Liver (tissue), 9 donors: ENCODE results near the gene KLF3. TPM values are rescaled to one million over a fixed set of nuclear protein-coding genes. Genes with fewer than 3 reads are reported as not detected.

Experiments used
- DNase-seq: peaks from one replicate; pipeline ENCODE4 v3.0.0-alpha.2; 2017; ENCODE audit warnings: low spot score
- H3K27ac ChIP-seq, 2 donors: one replicate each; pipeline ENCODE4 v1.7.0; 2013; ENCODE audit warnings: inconsistent platforms in 2 of 2, low read length in 2 of 2, control low read depth in 1 of 2, low read depth in 1 of 2, mild to moderate bottlenecking in 1 of 2
- H3K27me3 ChIP-seq, 4 donors: one replicate each; pipeline versions ENCODE4 v1.6.1 to v1.7.0; 2013; ENCODE audit warnings: low read length in 3 of 4, inconsistent platforms in 1 of 4, mild to moderate bottlenecking in 1 of 4, moderate library complexity in 1 of 4; ENCODE audit not compliant: control insufficient read depth in 4 of 4, insufficient read depth in 4 of 4
- H3K36me3 ChIP-seq, 4 donors: one replicate each; pipeline versions ENCODE4 v1.6.1 to v1.7.0; 2013; ENCODE audit warnings: low read length in 3 of 4, mild to moderate bottlenecking in 3 of 4, low read depth in 1 of 4, moderate library complexity in 1 of 4; ENCODE audit not compliant: control insufficient read depth in 4 of 4, insufficient read depth in 3 of 4
- H3K4me1 ChIP-seq, 4 donors: one replicate each; pipeline versions ENCODE4 v1.6.1 to v1.7.0; 2013; ENCODE audit warnings: low read length in 3 of 4, mild to moderate bottlenecking in 3 of 4, moderate library complexity in 1 of 4; ENCODE audit not compliant: control insufficient read depth in 4 of 4, insufficient read depth in 4 of 4
- H3K4me3 ChIP-seq, 3 donors: one replicate each; pipeline versions ENCODE4 v1.6.1 to v1.7.0; 2013; ENCODE audit warnings: low read length in 3 of 3, control low read depth in 1 of 3, low read depth in 1 of 3, mild to moderate bottlenecking in 1 of 3
- H3K9ac ChIP-seq, 2 donors: one replicate each; pipeline ENCODE4 v1.7.0; 2013; ENCODE audit warnings: low read length in 2 of 2, mild to moderate bottlenecking in 2 of 2, moderate library complexity in 2 of 2, control low read depth in 1 of 2, low read depth in 1 of 2
- H3K9me3 ChIP-seq, 4 donors: one replicate each; pipeline versions ENCODE4 v1.6.1 to v1.7.0; 2013; ENCODE audit warnings: low read length in 3 of 4; ENCODE audit not compliant: control insufficient read depth in 4 of 4
- ATF3 ChIP-seq: IDR thresholded peaks from 2 replicates; pipeline ENCODE4 v1.6.1; 2016; ENCODE audit warnings: antibody characterized with exemption
- CTCF ChIP-seq: fragments of 150-350 bp; IDR thresholded peaks from 2 replicates; pipeline ENCODE4 v1.5.1; 2017; ENCODE audit warnings: improper control_type of control experiment, low read depth, low read length; ENCODE audit not compliant: missing input control
- EGR1 ChIP-seq, 2 donors: IDR thresholded peaks; 2 replicates each; pipeline ENCODE4 v1.6.1; 2016 to 2018; ENCODE audit warnings: antibody characterized with exemption in 2 of 2, low read depth in 2 of 2
- FOXA1 ChIP-seq: IDR thresholded peaks from 2 replicates; pipeline ENCODE4 v1.6.1; 2016; ENCODE audit warnings: antibody characterized with exemption
- FOXA2 ChIP-seq: IDR thresholded peaks from 2 replicates; pipeline ENCODE4 v1.6.1; 2016; ENCODE audit warnings: antibody characterized with exemption
- GABPA ChIP-seq, 2 donors: IDR thresholded peaks in 1 of 2; conservative IDR thresholded peaks in 1 of 2; 2 replicates each; pipeline ENCODE4 v1.6.1; 2016; ENCODE audit warnings: antibody characterized with exemption in 2 of 2, mild to moderate bottlenecking in 1 of 2, moderate library complexity in 1 of 2
- HNF4A ChIP-seq, 2 donors: conservative IDR thresholded peaks; 2 replicates each; pipeline ENCODE4 v1.6.1; 2016; ENCODE audit warnings: antibody characterized with exemption in 2 of 2, mild to moderate bottlenecking in 2 of 2
- HNF4G ChIP-seq: IDR thresholded peaks from 2 replicates; pipeline ENCODE4 v1.6.1; 2016; ENCODE audit warnings: antibody characterized with exemption
- JUND ChIP-seq, 2 donors: IDR thresholded peaks; 2 replicates each; pipeline ENCODE4 v1.6.1; 2016; ENCODE audit warnings: antibody characterized with exemption in 2 of 2
- MAX ChIP-seq: IDR thresholded peaks from 2 replicates; pipeline ENCODE4 v1.6.1; 2016; ENCODE audit warnings: antibody characterized with exemption
- NR2F2 ChIP-seq: IDR thresholded peaks from 2 replicates; pipeline ENCODE4 v1.6.1; 2016; ENCODE audit warnings: antibody characterized with exemption
- RAD21 ChIP-seq, 2 donors: IDR thresholded peaks; 2 replicates each; pipeline ENCODE4 v1.6.1; 2016; ENCODE audit warnings: antibody characterized with exemption in 2 of 2, mild to moderate bottlenecking in 2 of 2
- REST ChIP-seq: IDR thresholded peaks from 2 replicates; pipeline ENCODE4 v1.6.1; 2016; ENCODE audit warnings: antibody characterized with exemption, mild to moderate bottlenecking
- RXRA ChIP-seq, 2 donors: IDR thresholded peaks; 2 replicates each; pipeline ENCODE4 v1.6.1; 2017 to 2018; ENCODE audit warnings: antibody characterized with exemption in 2 of 2, mild to moderate bottlenecking in 1 of 2
- SP1 ChIP-seq: IDR thresholded peaks from 2 replicates; pipeline ENCODE4 v1.6.1; 2018; ENCODE audit warnings: antibody characterized with exemption, mild to moderate bottlenecking
- TAF1 ChIP-seq: conservative IDR thresholded peaks from 2 replicates; pipeline ENCODE4 v1.6.1; 2016; ENCODE audit warnings: antibody characterized with exemption, mild to moderate bottlenecking
- YY1 ChIP-seq: IDR thresholded peaks from 2 replicates; pipeline ENCODE4 v1.6.1; 2016; ENCODE audit warnings: antibody characterized with exemption, mild to moderate bottlenecking
- ZBTB33 ChIP-seq: IDR thresholded peaks from 2 replicates; pipeline ENCODE4 v1.6.1; 2016; ENCODE audit warnings: antibody characterized with exemption
- WGBS: extraction: QIAGEN DNeasy Blood & Tissue Kit; methylation state at CpG from one replicate; pipeline ENCODE4 v1.1.7; 2013; 5-methylcytosine and 5-hydroxymethylcytosine counted together
- polyA plus RNA-seq, 2 donors: library from polyadenylated mRNA; stranded (reverse) in 1 of 2; unstranded in 1 of 2; fragments of 200-250 nt in 1 of 2; fragments of >200 nt in 1 of 2; fragmentation: Nextera tagmentation in 1 of 2; extraction: Ambion mirVana in 1 of 2; gene quantifications; one replicate each; pipeline versions ENCODE4 v1.2.1 to v1.2.3, GENCODE V29; 2013 to 2015
- total RNA-seq, 2 donors: library from RNA; depleted of rRNA; stranded (reverse); fragments of >200 nt; gene quantifications; one replicate each; pipeline ENCODE4 v1.2.3, GENCODE V29; 2014
- donor health status: healthy.
- donor health status: healthy.
- donor health status: healthy.
- donor health status: healthy.
- donor health status: healthy.

The KLF3 gene
- total and polyA plus RNA-seq, 4 donors: 11.1 to 77.5 (median 21.0) TPM

- H3K27ac ChIP-seq: no peak overlapping the region
- no peaks in the 10 kb centered on the region for H3K4me1 ChIP-seq
- WGBS: 93% methylated on average over 4 of the region's 4 CpGs
- H3K36me3 ChIP-seq: no peaks in the 10 kb centered on the region
- no peaks in the 10 kb centered on the region for H3K27me3 ChIP-seq
- H3K9ac ChIP-seq: no peak overlapping the region
- no peaks in the 10 kb centered on the region for H3K9me3 ChIP-seq
- DNase-seq: no peak
- TF ChIP-seq CTCF (no peak), RAD21 (IDR thresholded peaks at IDR 0.05) (no peak), FOXA1 (no peak), YY1 (no peak), HNF4G (no peak), REST (no peak), GABPA (IDR thresholded peaks at IDR 0.05 in 1 of 2, conservative IDR thresholded peaks at IDR 0.05 in 1 of 2) (no peak), ZBTB33 (no peak), JUND (IDR thresholded peaks at IDR 0.05) (no peak), NR2F2 (no peak), RXRA (IDR thresholded peaks at IDR 0.05) (no peak), MAX (no peak), SP1 (no peak), HNF4A (conservative IDR thresholded peaks at IDR 0.05) (no peak), ATF3 (no peak), TAF1 (no peak), FOXA2 (no peak), EGR1 (IDR thresholded peaks at IDR 0.05; ENCODE audit: low read depth in 2 of 2) (no peak)
- no peak overlapping the region for H3K4me3 ChIP-seq
Observed at GRCh38 chr4:38614231-38614630, 49.8 kb upstream of the KLF3 start.
